Measurements from ENCODE around the gene PPM1F. TPM values are rescaled to one million over a fixed set of nuclear protein-coding genes. Genes with fewer than 3 reads are reported as not detected.

The PPM1F gene, protein sequence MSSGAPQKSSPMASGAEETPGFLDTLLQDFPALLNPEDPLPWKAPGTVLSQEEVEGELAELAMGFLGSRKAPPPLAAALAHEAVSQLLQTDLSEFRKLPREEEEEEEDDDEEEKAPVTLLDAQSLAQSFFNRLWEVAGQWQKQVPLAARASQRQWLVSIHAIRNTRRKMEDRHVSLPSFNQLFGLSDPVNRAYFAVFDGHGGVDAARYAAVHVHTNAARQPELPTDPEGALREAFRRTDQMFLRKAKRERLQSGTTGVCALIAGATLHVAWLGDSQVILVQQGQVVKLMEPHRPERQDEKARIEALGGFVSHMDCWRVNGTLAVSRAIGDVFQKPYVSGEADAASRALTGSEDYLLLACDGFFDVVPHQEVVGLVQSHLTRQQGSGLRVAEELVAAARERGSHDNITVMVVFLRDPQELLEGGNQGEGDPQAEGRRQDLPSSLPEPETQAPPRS
- 23.6 and 27.0 TPM in 2 replicates for total RNA-seq

DNA sequence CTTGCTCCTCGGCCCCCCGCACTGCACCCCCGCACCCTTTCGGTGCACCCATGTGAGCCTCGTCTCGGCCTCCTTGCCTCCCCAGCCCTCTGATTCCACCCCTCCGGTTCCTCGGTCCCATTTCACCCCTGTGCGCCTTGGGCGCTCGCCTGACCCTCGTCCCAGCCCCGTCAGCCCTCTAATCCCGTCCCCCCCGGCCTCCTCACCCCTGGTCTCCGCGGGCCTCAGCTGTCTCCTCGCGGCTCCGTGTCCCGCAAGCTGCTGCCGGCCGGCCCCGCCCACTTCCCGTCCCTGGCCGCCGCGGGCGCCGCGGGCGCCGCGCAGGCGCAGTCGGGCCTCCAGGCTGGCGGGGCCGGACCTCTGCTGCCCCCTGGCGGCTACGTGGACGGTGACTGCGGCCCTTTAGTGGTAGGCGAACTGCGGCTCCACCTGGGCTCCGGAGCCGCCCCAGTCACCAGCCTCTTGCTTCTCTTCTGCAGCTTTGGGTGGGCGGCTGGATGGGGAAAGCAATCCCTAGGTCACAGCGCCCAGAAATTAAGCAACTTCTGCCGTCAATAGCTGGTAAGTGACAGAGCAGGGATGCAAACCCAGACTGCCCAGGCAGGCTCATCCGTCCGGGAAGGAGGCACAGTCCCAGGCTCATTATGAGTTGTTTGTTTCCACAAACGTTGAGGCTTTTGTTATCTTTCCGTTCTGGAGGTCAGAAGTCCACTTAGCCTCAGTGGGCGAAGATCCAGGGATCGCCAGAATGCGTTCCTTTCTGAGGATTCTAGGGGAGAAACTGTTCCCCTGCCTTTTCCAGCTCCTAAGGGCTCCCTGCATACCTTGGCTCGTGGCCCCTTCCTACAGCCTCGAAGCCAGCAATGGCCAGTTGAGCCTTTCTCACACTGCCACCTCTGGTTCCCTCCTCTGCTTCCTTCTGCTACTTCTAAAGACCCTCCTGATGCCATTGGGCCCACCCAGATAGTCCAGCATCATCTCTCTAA, at the start of gene PPM1F:
Gene PPM1F, minus strand, starts transcription at position 263 of the 986 bp plus-strand sequence. CDS start 6,800 bp downstream, outside the sequence.
- Histone ChIP-seq H3K27me3 (ENCODE audit: control insufficient read depth, insufficient read depth, low read length) (no peaks in the 10 kb centered on the region), H3K36me3 (ENCODE audit: control insufficient read depth, insufficient read depth, low read length) (no peaks in the 10 kb centered on the region), H3K4me3 (ENCODE audit: low read depth, low read length) (peak within 1 kb of the TSS; percentile 86)
- TF ChIP-seq, protein P1, sequence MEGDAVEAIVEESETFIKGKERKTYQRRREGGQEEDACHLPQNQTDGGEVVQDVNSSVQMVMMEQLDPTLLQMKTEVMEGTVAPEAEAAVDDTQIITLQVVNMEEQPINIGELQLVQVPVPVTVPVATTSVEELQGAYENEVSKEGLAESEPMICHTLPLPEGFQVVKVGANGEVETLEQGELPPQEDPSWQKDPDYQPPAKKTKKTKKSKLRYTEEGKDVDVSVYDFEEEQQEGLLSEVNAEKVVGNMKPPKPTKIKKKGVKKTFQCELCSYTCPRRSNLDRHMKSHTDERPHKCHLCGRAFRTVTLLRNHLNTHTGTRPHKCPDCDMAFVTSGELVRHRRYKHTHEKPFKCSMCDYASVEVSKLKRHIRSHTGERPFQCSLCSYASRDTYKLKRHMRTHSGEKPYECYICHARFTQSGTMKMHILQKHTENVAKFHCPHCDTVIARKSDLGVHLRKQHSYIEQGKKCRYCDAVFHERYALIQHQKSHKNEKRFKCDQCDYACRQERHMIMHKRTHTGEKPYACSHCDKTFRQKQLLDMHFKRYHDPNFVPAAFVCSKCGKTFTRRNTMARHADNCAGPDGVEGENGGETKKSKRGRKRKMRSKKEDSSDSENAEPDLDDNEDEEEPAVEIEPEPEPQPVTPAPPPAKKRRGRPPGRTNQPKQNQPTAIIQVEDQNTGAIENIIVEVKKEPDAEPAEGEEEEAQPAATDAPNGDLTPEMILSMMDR (IDR thresholded peaks at IDR 0.05; ENCODE audit: insufficient read depth, low read length, poor library complexity, severe bottlenecking), result peak; percentile 70
- no peak for DNase-seq (ENCODE audit: low read depth)

DNA sequence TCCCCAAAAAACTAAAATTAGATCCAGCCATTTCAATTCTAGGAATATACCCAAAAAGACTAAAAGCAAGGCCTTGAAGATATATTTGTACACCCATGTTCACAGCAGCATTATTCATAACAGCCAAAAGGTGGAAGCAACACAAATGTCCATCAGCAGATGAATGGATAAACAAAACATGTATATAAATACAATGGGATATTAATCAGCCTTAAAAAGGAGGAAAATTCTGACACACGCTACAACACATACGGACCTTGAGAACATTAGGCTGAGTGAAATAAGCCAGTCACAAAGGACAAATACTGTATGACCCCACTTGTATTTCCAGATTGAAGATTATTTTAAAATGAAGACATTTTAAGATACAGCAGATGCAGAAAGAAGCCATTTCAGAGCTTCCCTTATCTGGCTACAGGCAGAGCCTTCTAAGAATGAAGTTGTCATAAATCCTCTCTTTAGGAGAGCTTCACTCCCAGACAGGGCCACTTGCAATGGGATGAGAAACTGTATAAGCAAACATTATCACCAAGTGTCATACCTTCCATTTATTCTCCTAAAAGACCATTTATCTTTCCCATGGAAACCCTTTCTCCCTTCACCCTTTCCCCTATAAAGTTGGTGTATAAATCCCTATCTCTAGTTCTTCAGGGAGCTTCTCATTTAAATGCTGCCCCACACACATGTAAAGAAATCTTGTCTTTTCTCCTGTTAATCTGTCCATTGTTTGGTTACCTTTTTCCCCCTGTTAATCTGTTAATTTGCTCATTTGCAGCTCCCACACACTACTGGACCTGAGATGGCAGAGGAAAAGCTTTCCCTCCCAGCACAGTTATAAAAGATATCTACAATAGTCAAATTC, 49.2 kb upstream of the PPM1F start:
- H3K36me3 ChIP-seq (ENCODE audit: control insufficient read depth, insufficient read depth, low read length), result no peaks in the 10 kb centered on the region
- H3K27me3 ChIP-seq (ENCODE audit: control insufficient read depth, insufficient read depth, low read length), result peaks cover 2% of the 10 kb centered on the region
- TF ChIP-seq, protein P1 (IDR thresholded peaks at IDR 0.05; ENCODE audit: insufficient read depth, low read length, poor library complexity, severe bottlenecking), result no peak
- DNase-seq (ENCODE audit: low read depth), result no peak
- H3K4me3 ChIP-seq (ENCODE audit: low read depth, low read length), result no peak overlapping the region

DNA sequence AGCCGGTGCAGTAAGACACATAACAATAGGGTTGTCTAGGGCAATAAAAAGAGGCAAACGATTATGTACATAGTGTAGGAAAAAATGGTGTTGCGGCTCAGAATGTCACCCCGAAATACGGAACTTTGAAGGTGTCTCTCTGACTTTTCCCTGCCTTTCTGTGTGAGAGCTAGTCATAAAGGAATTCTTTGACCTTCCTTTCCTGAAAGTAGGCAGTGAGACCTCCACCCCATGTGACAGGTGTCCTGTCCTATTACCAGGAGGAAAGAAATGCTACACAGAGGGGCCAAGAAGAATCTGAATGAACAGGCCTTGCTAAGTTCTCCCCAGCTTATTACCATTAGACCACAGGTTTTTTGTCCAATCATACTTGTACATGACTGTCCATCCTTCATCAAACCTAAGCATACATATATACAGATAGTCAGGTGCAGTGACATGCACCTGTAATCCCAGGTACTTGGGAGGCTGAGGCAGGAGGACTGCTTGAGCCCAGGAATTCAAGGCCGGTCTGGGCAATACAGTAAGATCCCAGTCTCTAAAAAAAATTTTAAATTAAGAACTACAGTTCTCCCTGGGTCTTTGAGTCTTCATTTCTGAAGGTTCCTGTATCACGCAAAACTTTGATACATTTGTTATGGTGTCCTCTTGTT, 46.1 kb upstream of the PPM1F start:
- TF ChIP-seq, protein P1 (IDR thresholded peaks at IDR 0.05; ENCODE audit: insufficient read depth, low read length, poor library complexity, severe bottlenecking), result no peak
- Histone ChIP-seq H3K27me3 (ENCODE audit: control insufficient read depth, insufficient read depth, low read length) (peaks cover 2% of the 10 kb centered on the region), H3K36me3 (ENCODE audit: control insufficient read depth, insufficient read depth, low read length) (no peaks in the 10 kb centered on the region), H3K4me3 (ENCODE audit: low read depth, low read length) (no peak overlapping the region)
- DNase-seq (ENCODE audit: low read depth), result no peak

DNA sequence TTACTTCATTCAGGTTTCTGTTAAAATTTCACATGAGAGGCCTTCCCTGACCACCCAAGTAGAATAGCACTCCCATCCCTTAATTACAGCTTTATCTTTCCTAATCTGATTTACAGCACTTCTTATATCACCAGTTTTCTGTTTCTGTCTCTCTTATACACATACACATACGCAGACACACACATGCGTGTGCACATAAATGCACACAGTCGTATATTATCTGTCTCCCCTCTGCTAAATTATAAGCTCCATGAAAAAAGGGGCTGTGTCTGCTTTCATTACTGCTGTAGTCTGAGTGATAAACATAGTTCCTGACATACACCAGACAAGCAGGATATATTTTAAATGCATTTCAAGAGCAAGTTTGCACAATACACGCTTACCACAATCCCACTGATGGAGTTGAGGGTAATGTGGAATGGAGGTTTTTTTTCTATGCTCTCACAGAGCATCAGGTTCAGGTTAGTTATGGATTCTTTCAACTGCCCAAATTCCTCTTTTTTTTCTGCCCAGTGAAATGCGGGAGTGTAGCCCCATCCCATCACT, 43.6 kb upstream of the PPM1F start:
- DNase-seq (ENCODE audit: low read depth), result no peak
- H3K27me3 ChIP-seq (ENCODE audit: control insufficient read depth, insufficient read depth, low read length), result peaks cover 2% of the 10 kb centered on the region
- H3K36me3 ChIP-seq (ENCODE audit: control insufficient read depth, insufficient read depth, low read length), result no peaks in the 10 kb centered on the region
- TF ChIP-seq, protein P1 (IDR thresholded peaks at IDR 0.05; ENCODE audit: insufficient read depth, low read length, poor library complexity, severe bottlenecking), result no peak
- H3K4me3 ChIP-seq (ENCODE audit: low read depth, low read length), result no peak overlapping the region

DNA sequence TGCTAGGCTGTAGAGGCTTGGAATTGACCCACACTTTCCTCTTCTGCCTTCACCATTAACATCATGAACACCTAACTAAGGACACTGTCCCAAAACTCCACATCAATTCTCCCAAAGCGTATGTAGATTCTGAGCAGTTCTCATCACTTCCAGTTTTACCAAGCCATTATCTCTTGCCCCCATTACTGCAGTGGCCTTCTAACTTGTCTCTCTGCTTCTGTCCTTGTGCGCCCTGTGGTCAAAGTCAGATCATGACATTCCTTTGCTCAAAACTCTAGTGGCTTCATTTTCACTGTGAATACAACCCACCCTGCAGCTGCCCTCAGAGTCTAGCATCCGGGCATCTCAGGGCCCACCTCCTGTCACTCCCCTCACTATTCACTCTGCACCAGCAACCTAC, 43.0 kb upstream of the PPM1F start:
- no peak overlapping the region for H3K4me3 ChIP-seq (ENCODE audit: low read depth, low read length)
- no peaks in the 10 kb centered on the region for H3K36me3 ChIP-seq (ENCODE audit: control insufficient read depth, insufficient read depth, low read length)
- peaks cover 2% of the 10 kb centered on the region for H3K27me3 ChIP-seq (ENCODE audit: control insufficient read depth, insufficient read depth, low read length)
- TF ChIP-seq, protein P1 (IDR thresholded peaks at IDR 0.05; ENCODE audit: insufficient read depth, low read length, poor library complexity, severe bottlenecking), result no peak
- no peak for DNase-seq (ENCODE audit: low read depth)

Data from kidney epithelial cell (primary cell).